ENCODE measurements around the gene TMEM233. TPM values are rescaled to one million over a fixed set of nuclear protein-coding genes. Genes with fewer than 3 reads are reported as not detected.
"Not testable (repeated sequence)": the region's sequence is repeated elsewhere in the genome, so short reads cannot be mapped to it uniquely, and the experiment has no call there.

The TMEM233 gene
- total RNA-seq, 2 donors from 2014 or later: 0.10 to 0.13 TPM

DNA sequence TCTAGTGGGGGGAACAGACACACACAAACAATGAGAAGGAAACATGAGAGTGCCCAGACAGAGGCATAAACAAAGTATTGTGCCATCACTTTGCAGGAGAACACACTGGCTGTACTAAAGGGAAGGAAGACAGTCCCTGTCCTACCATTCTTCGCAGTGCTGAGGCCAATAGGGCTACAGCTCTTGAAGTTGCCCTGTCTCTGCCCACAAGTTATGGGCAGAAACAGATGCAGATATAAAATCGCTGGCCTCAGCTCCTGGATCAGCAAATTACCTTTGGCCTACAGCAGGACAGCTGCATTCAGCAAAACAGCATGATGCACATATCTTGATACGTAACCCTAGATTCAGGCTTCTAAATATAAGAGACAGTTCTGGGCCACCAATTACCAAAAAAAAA lies 51.4 kb downstream of the TMEM233 start:
- intact Hi-C loops (cut with DNase I): no loop called here

DNA sequence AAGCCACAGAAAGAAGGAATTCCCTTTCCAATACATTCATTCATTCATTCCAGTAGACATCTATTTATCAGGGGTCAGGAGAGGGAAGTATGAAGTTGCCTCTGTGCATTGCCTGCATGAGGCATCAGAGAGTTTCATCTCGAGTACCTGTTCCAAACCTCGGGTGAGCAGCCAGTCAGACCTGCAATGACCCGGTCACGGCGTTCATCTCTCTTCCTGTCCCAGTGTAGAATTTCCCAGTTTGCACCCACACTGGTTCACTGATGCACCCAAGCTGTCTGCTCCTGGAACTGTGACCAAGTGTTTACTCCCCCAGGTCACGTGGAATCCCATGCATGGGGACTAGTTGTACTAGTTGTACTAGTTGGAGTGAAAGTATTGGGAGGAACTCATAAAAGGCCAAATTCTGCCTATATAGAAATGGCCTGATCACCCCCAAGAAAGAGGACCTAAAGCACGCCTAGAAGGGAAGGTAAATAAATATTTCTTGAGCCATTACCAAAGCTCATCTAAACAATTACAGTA lies 52.0 kb downstream of the TMEM233 start:
- no peaks in the 10 kb centered on the region for H3K27me3 ChIP-seq
- DNase-seq: no peak
- H3K36me3 ChIP-seq: no peaks in the 10 kb centered on the region
- intact Hi-C loops (cut with DNase I): no loop called here
- no peak overlapping the region for H3K27ac ChIP-seq
- H3K4me3 ChIP-seq: no peak overlapping the region
- H3K4me1 ChIP-seq: no peaks in the 10 kb centered on the region
- TF ChIP-seq, protein P1, sequence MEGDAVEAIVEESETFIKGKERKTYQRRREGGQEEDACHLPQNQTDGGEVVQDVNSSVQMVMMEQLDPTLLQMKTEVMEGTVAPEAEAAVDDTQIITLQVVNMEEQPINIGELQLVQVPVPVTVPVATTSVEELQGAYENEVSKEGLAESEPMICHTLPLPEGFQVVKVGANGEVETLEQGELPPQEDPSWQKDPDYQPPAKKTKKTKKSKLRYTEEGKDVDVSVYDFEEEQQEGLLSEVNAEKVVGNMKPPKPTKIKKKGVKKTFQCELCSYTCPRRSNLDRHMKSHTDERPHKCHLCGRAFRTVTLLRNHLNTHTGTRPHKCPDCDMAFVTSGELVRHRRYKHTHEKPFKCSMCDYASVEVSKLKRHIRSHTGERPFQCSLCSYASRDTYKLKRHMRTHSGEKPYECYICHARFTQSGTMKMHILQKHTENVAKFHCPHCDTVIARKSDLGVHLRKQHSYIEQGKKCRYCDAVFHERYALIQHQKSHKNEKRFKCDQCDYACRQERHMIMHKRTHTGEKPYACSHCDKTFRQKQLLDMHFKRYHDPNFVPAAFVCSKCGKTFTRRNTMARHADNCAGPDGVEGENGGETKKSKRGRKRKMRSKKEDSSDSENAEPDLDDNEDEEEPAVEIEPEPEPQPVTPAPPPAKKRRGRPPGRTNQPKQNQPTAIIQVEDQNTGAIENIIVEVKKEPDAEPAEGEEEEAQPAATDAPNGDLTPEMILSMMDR (IDR thresholded peaks at IDR 0.05): no peak
- H3K9me3 ChIP-seq: no peaks in the 10 kb centered on the region
- no peak overlapping the region for H3K9ac ChIP-seq (ENCODE audit: low read depth in 2 of 2, low read length in 2 of 2)

More for the DNA sequence above, 51.4 kb downstream of the TMEM233 start:
- H3K27ac ChIP-seq: no peak overlapping the region
- no peaks in the 10 kb centered on the region for H3K36me3 ChIP-seq
- no peak overlapping the region for H3K9ac ChIP-seq (ENCODE audit: low read depth in 2 of 2, low read length in 2 of 2)
- no peaks in the 10 kb centered on the region for H3K4me1 ChIP-seq
- no peak for DNase-seq
- TF ChIP-seq, protein P1 (IDR thresholded peaks at IDR 0.05): no peak
- no peaks in the 10 kb centered on the region for H3K27me3 ChIP-seq
- H3K4me3 ChIP-seq: no peak overlapping the region
- H3K9me3 ChIP-seq: no peaks in the 10 kb centered on the region

DNA sequence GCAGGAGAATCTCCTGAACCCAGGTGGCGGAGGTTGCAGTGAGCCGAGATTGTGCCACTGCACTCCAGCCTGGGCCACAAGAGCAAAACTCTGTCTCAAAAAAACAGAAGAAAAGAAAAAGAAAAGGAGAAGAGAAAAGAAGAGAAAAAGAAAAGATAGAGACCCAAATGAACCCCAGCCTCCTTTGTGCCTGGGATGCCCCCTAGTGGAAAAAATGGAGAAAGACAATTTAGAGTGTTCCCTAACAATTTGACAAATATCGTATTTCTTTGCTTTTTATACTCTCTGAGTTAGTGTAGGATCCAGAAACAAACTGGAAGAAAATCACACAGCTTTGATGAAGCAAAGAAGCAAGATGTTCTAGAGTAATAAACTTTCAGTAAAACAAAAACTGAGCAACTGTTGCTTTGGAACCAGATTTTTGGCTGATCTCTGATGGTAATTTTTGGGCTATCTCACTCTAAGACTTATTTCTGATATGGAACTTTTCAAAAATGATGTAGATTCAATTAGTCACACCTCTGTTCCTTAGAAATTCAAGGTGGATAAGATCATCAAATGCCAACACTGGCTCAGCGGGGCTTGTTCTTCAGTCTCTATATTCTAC lies 55.7 kb downstream of the TMEM233 start:
- DNase-seq: no peak
- H3K4me3 ChIP-seq: no peak overlapping the region

DNA sequence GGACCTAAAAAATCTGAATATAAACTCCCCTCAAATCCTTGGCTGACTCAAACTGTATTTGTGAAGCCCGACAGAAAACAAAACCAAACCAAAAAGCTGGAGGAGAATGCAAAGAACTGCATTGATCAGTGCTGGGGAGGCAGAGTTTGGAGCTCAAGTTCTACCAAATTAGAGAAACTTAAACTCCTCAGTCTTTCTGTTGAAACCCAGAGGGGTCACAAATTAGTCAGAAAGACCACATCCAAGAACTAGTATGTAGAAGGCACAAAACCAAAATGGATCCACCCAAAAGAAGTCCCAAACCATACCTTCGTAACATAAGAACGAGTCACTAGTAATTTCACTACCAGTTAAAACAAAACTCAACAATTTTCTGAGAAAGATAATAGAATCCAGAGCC lies 59.1 kb downstream of the TMEM233 start:
- no peaks in the 10 kb centered on the region for H3K4me1 ChIP-seq
- TF ChIP-seq, protein P1 (IDR thresholded peaks at IDR 0.05): no peak
- DNase-seq: no peak
- no peak overlapping the region for H3K9ac ChIP-seq (ENCODE audit: low read depth in 2 of 2, low read length in 2 of 2)
- no peak overlapping the region for H3K27ac ChIP-seq
- no peak overlapping the region for H3K4me3 ChIP-seq
- no peaks in the 10 kb centered on the region for H3K27me3 ChIP-seq
- no peaks in the 10 kb centered on the region for H3K9me3 ChIP-seq
- H3K36me3 ChIP-seq: no peaks in the 10 kb centered on the region
- intact Hi-C loops (cut with DNase I): no loop called here

More for the DNA sequence above, 55.7 kb downstream of the TMEM233 start:
- Histone ChIP-seq H3K27ac (no peak overlapping the region), H3K36me3 (no peaks in the 10 kb centered on the region), H3K9ac (ENCODE audit: low read depth in 2 of 2, low read length in 2 of 2) (no peak overlapping the region), H3K4me1 (no peaks in the 10 kb centered on the region), H3K9me3 (no peaks in the 10 kb centered on the region), H3K27me3 (no peaks in the 10 kb centered on the region)
- TF ChIP-seq, protein P1 (IDR thresholded peaks at IDR 0.05): peak; percentile 47
- intact Hi-C loops (cut with DNase I): no loop called here

DNA sequence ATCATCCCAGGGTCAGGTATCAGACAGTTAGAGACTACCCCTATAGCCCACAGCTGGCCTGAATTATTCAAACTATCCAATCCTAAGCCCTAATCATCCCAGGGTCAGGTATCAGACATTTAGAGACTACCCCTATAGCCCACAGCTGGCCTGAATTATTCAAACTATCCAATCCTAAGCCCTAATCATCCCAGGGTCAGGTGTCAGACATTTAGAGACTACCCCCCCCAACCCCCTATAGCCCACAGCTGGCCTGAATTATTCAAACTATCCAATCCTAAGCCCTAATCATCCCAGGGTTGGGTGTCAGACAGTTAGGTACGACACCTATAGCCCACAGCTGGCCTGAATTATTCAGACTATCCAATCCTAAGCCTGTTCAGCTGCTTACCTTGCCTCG lies 63.4 kb downstream of the TMEM233 start:
- not testable (repeated sequence) for H3K9me3 ChIP-seq; DNase-seq; H3K9ac ChIP-seq (ENCODE audit: low read depth in 2 of 2, low read length in 2 of 2); H3K4me3 ChIP-seq; H3K4me1 ChIP-seq; H3K36me3 ChIP-seq; H3K27ac ChIP-seq; H3K27me3 ChIP-seq
- intact Hi-C loops (cut with DNase I): loop anchor here (5.0 kb wide), 1 partner anchor 125 kb away; no protein-coding TSS in a partner anchor

DNA sequence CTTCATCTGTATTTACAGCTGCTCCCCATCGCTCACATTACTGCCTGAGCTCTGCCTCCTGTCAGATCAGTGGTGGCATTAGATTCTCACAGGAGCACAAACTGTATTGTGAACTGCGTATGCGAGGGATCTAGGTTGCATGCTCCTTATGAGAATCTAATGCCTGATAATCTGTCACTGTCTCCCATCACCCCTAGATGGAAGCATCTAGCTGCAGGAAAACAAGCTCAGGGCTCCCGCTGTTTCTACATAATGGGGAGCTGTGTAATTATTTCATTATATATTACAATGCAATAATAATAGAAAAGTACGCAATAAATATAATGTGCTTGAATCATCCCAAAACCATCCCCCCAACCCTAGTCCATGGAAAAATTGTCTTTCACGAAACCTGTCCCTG lies 64.6 kb downstream of the TMEM233 start:
- not testable (repeated sequence) for DNase-seq; H3K9ac ChIP-seq (ENCODE audit: low read depth in 2 of 2, low read length in 2 of 2); H3K9me3 ChIP-seq; H3K27me3 ChIP-seq; H3K4me3 ChIP-seq; H3K36me3 ChIP-seq; H3K4me1 ChIP-seq; H3K27ac ChIP-seq
- intact Hi-C loops (cut with DNase I): loop anchor here (5.0 kb wide), 1 partner anchor 124 kb away; no protein-coding TSS in a partner anchor
